IPS-11a (cell line): ENCODE data around the gene SPDYE8.
A peak's percentile ranks its signal among the peaks of the same experiment; 100 is the strongest.
"Not testable (repeated sequence)": the region's sequence is repeated elsewhere in the genome, so short reads cannot be mapped to it uniquely, and the experiment has no call there.

Experiments used
- H3K4me3 ChIP-seq: one replicate; pipeline ENCODE4 v1.5.1; 2013; ENCODE audit warnings: low read depth, low read length, control low read depth

The SPDYE8 gene, protein sequence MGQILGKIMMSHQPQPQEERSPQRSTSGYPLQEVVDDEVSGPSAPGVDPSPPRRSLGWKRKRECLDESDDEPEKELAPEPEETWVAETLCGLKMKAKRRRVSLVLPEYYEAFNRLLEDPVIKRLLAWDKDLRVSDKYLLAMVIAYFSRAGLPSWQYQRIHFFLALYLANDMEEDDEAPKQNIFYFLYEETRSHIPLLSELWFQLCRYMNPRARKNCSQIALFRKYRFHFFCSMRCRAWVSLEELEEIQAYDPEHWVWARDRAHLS

GRCh38 chr7:73029666-73030065 lies at the start of gene SPDYE8:
SPDYE8 (minus strand) TSS chr7:73029766; CDS start chr7:73027966, 1,800 bp downstream.
- not testable (repeated sequence) for H3K4me3 ChIP-seq

DNA sequence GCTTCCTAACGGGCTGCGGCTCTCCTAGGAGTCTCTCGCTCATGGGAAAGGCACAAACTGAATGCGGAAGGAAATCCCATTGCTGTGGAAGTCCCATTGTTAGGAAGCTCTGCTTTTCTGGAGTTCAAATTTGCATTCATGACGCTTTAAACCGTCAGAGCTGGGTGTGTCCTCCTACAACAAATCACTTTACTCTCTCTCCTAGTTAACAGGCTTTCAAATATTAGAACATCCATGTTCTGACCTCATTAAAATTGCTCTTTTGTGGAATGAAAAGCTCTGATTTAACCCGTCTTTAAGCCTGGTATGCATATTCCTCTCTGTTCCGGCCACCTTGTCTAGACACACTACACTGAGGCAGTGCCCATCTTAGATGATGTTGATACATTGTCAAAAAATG lies 28.2 kb upstream of the SPDYE8 start, which contains the start of gene SPDYE11:
SPDYE11 (minus strand) TSS at position 101 of the 400 bp plus-strand sequence. CDS start 1,800 bp downstream, outside the sequence.
- not testable (repeated sequence) for H3K4me3 ChIP-seq

GRCh38 chr7:73006491-73006890 lies 23.1 kb downstream of the SPDYE8 start:
- H3K4me3 ChIP-seq, result not testable (repeated sequence)

DNA sequence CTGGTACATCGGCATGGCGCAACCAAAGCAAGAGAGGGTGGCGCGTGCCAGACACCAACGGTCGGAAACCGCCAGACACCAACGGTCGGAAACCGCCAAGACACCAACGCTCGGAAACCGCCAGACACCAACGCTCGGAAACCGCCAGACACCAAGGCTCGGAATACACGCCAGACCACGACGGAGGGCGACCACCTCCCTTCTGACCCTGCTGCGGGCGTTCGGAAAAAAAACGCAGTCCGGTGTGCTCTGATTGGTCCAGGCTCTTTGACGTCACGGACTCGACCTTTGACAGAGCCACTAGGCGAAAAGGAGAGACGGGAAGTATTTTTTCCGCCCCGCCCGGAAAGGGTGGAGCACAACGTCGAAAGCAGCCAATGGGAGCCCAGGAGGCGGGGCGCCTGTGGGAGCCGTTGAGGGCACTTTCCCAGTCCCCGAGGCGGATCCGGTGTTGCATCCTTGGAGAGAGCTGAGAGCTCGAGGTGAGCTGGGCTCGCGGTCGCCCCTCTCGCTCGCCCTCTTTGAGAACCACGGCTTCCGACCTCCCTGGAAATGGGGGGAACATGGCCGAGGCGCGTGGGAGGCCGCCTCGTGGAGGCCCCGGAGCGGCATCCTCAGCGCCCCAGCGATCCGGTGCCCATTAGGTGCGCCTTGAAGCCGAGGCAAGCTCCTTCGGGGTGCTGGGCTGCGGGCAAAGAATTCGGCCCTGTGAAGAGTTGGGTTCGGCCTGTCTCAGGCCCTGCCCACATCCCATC lies 23.7 kb downstream of the SPDYE8 start:
- H3K4me3 ChIP-seq, result peak overlapping the region; percentile 51

- H3K4me3 ChIP-seq, result peak overlapping the region; percentile 51
These were observed 24.2 kb downstream of the SPDYE8 start for GRCh38 chr7:73005356-73005692.

DNA sequence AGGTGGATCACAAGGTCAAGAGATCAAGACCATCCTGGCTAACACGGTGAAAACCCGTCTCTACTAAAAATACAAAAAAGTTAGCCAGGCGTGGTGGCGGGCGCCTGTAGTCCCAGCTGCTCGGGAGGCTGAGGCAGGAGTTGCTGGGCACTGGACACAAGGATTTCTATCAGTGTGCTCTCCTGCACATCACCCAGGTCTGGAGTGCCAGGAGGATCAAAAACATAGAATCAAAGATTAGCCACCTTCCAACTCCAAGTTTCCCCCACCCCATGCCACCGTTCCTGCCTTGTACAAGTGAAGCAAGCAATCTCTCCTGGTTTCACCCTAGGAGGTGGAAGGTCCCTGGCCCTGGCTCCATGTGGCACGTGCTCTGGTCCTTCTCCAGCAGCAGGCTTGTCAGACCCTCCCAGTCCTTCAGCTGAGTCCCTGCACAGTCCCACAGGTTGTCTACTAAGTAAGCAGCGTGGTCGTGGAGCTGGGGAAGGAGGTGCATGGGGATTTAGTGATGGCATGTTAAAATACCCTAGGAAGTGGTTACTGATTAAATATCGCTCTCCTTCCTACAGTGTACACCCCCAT lies 31.6 kb downstream of the SPDYE8 start:
- not testable (repeated sequence) for H3K4me3 ChIP-seq

DNA sequence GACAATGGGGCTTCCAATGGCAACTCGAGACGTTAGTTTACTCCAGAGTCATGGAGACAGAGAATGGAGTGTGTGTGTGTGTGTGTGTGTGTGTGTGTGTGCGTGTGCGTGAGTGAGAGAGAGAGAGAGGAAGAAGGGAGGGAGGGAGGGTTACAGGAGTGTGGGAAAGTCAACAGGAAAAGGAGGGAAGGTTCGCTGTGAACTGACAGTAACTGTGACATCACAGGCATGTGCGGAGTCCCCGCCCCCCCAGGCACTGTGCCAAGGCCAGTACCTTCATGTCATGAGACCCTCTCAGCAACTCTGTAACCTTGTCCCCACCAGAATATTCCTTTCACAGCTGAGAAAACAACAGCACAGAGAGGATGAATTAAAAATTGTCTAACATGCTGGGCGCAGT lies 32.1 kb downstream of the SPDYE8 start:
- not testable (repeated sequence) for H3K4me3 ChIP-seq

DNA sequence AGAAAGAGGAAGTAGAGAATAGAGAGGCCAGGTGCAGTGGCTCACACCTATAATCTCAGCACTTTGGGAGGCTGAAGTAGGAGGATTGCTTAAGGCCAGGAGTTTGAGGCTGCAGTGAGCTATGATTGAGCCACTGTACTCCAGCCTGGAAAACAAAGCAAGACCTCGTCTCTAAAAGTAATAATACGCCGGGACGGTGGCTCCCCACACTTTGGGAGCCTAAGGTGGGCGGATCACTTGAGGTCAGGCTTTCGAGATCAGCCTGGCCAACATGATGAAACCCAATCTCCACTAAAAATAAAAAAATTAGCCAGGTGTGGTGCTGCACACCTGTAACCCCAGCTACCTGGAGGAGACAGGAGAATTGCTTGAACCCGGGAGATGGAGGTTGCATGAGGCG lies 34.1 kb downstream of the SPDYE8 start:
- not testable (repeated sequence) for H3K4me3 ChIP-seq

DNA sequence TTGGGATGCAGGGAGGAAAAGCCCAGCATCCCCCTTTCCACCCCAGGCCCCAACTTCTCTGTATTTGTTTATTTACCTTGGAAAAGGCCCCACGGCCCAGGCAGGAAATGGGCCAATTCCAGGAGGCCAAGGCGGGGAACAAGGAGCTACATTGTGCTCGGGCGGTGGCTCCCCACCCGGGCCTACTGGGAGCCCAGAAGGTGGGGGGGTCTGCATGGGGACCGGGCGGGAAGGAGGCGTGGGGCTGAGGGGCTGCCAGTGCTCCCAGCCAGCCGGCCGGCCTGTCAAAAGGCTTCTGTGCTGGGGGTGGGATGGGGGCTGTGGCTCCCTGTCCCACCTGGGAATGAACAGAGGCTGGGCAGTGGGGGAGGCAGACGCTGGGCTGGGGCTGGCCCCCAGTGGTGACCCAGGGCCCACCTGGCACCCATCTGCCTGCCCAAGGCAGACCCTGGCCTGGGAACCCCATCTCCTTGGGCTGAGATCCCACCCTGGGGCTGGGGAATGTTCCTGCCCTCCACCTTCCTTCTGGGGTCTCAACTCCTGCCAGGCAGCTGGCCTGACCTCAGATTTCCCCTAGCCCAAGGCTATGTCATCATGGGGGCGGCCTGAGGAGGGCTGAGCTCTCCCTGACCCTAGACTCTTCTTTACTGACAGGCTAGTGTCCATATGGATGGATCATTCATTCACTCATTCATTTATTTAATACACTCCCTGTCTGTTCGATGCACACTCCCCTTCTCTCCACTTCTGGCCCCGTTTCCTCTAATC lies 39.2 kb downstream of the SPDYE8 start:
- H3K4me3 ChIP-seq, result not testable (repeated sequence)

DNA sequence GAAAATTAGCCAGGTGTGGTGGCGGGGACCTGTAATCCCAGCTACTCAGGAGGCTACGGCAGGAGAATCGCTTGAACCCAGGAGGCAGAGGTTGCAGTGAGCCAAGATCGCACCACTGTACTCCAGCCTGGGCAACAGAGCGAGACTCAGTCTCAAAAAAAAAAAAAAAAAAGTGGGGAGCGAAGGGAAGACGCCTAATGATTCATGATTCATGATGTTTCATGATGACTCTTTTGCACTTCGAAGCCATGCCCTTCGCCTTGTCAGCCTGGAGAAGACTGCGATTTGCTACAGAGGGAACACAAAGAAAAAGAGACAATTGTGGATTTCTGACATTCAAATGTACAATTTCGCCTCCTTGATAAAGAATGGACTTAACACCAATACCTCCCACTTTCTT lies 47.5 kb downstream of the SPDYE8 start:
- not testable (repeated sequence) for H3K4me3 ChIP-seq

GRCh38 chr7:72980382-72980781 lies 49.2 kb downstream of the SPDYE8 start:
- H3K4me3 ChIP-seq, result not testable (repeated sequence)

DNA sequence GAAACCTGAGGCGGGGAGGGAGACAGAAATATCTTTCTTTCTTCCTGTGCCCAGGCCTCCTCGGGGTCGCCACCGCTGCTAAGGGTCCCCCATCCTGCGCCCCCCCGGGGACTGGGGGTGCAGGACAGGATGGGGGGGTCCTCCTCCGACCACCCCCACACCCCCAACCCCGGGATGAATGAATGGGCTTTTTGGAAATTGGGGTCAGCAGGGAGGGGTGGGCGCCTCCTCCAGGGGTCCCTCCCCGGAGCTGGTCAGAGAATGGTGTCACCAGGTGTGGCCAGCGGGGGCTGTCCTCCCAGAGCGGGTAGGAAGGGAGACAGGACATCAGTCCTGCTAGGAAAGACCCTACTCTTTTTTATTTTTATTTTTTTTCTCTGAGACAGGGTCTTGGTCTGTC lies 53.1 kb downstream of the SPDYE8 start:
- not testable (repeated sequence) for H3K4me3 ChIP-seq

DNA sequence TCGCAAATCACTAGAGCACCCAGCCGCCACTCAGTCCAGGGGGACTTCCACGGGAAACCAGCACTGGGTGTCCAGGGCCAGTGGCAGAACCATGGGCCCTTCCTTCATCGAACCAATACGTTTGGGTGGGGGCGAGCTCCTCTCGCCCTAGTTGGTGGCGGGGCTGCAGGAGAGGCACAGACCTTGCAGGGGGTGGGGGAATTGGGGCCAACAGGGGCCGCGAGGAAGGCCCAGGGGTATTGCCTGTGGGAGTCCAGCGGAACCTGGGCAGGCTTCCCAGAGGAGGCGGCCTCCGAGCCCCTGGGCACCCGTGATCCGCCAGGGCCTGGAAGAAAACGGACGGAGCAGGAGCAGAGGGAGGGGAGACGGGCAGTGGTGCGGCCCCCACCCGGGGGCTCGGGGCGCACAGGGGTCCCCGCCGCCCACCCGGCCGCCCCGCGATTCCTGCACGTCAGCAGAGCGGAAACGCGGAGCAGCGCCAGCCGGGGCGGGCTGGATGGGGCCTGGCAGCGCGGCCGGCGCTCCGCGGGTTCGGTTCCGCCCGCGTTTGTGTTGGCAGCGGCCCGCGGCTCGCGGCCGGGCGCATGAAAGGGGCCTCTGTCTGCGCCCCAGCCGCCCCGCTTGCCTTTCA lies 53.8 kb downstream of the SPDYE8 start:
- H3K4me3 ChIP-seq, result not testable (repeated sequence)

DNA sequence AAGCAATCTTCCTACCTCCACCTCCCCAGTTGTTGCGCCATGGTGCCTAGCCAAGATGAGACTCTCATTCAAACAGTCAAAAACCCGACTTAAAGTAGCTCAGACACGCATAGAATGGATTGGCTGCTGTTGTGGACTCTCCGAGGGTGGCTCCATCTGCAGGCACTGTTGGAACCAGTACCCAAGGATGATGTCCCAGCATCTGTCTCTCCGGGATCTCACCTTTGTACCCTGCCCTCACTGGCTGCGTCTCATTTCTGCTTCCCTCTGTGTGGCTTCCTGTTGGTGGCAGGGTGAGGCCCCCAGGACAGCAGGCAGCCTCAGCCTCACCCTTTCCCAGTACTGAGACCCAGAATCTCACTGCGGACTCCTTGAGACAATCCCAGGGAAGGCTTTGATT lies 54.8 kb downstream of the SPDYE8 start:
- not testable (repeated sequence) for H3K4me3 ChIP-seq

DNA sequence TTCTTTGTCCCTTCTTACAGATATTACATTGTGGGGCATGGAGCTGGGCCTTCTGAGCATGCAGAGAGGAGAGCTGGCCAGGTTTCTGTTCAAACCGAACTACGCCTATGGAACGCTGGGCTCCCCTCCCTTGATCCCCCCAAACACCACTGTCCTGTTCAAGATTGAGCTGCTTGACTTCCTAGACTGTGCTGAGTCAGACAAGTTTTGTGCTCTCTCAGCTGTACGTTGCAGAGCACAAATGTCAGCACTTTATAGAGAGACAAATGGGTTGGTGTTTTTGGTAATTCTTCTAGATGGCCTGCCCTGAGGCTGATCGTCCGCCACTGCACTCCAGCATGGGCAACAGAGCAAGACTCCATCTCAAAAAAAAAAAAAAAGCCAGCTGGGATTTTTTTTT lies 58.1 kb downstream of the SPDYE8 start:
- not testable (repeated sequence) for H3K4me3 ChIP-seq
